Anterior cingulate cortex (tissue), 58 donors: Measurements from ENCODE around the gene NINL.

Source experiments
- DNase-seq, 58 donors: peaks; one replicate each; lab custom pipeline; 2025; lab: John Stamatoyannopoulos, UW

NINL gene

DNA sequence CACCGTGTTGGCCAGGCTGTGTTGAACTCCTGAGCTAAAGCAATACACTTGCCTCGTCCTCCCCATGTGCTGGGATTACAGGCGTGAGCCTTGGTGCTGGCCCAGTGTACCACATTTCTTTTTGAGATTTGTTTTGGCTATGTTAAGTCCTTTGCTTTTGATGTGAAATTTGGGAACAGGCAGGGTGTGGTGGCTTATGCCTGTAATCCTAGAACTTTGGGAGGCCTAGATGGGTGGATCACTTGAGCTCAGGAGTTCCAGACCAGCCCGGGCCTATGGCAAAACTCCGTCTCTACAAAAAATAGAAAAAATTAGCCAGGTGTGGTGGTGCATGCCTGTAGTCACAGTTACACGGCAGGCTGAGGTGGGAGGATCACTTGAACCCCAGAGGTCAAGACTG, 137.7 kb downstream of the NINL start:
- DNase-seq, result no peak

DNA sequence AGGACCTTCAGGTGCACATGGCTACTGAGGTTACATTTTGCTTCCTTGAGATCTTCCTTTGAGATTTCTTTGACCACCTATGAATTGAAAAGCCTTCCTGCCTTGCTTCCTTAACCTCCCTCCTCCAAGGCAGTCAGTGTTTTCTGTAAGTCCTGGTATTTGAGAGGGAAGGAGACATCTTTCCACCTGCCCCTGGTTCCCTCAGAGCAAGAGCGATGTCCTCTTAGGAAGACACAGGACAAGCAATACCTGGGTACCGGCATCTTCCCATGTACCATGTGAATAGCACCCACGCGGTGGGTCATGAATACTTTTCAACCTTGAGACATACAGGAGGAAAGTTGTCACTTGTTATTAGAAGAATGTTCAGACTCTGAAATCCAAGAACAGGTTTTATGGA, 140.8 kb downstream of the NINL start:
- no peak for DNase-seq

DNA sequence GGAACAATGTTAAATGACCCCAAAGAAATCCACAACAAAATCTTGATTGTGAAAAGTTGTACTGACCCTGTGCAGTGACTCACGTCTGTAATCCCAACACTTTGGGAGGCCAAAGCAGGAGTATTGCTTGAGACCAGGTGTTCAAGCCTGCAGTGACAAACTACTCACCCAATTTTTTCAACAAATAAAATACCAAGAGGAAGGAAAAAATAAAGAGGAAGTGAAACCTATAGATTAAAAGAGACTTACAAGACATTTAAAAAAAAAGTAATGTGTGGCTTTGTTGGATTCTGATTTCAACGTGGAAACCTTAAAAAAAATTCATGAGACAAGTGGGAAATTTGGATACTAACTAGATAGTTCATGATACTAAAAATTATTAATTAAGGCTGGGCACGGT, 146.0 kb downstream of the NINL start:
- no peak for DNase-seq

DNA sequence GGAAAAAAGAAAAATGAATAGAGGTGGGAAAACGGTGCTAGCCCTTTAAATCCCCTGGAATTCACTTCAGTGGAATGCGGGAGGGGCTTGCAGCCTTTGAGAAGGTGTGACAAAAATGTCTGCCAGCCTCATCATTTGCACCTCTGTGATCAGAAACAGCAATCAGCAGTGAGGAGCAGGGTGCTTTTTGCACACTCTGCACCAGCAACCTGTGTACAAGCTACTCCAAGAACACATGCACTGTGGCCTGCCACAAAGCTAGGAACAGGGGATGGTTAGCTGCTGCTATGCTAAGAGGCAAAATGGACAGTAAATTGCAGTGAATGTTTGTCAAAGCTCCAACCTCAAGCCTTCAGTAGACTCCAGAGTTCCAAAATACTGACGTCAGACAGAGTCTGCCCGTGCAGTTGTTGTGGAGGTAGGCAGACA, 148.2 kb downstream of the NINL start:
- DNase-seq, result no peak

GRCh38 chr20:25424536-25424935, 160.8 kb downstream of the NINL start:
- no peak for DNase-seq

DNA sequence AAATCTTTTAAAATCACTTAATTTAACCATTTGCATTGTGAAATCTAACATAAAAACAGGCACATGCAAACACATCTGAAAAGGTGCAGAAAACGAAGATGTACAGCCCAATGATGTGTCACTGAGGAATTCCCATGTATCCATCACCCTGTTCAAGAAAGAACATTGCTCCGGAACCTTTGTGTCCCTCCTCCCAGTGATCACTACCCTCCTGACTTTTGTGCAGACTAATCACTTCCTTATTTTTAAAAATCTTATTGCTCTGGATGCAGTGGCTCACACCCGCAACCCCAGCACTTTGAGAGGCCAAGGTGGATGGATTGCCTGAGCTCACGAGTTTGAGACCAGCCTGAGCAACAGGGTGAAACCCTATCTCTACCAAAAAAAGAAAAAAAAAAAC, 163.3 kb downstream of the NINL start:
- no peak for DNase-seq

GRCh38 chr20:25421102-25421501, 164.2 kb downstream of the NINL start:
- DNase-seq, result no peak

- DNase-seq, result no peak
Measured at GRCh38 chr20:25418776-25419175, 166.6 kb downstream of the NINL start.

DNA sequence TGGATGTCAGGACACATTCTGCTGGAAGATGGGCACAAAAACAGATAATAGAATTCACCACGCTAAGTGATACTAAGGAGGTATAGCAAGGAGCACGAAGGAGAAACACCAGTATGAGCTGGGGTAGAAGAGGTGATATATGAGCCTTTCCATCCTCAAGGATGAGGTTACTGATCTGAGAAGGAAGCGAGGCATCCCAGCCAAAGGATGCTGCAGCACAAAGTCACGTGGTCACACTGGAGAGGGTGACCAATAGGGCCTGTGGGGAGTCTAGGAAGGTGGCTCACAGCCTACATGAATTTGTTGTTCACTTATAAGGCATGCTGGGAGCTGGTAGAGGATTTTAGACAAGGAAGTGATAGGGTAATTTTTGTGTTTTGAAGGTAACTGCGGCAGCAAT, 176.4 kb downstream of the NINL start:
- DNase-seq, result no peak

- no peak for DNase-seq
Measured at GRCh38 chr20:25408170-25408547, 177.2 kb downstream of the NINL start.

GRCh38 chr20:25407311-25408169, 177.8 kb downstream of the NINL start, which contains the start of gene GINS1:
Gene GINS1 (plus strand): TSS chr20:25407673. CDS start chr20:25407821, 148 bp downstream.
- DNase-seq, result peak; percentile 28 to 87 (median 74)
